RWPE1 (cell line): ENCODE results near the gene NPAS2.

ENCODE experiments used
- CTCF ChIA-PET: fragments of 350-600 bp; sonication (Branson Sonifier 250); formaldehyde crosslinking; extraction: SDS; loops from one replicate; lab custom pipeline; 2021; lab: Yijun Ruan, JAX
- POLR2A ChIA-PET: fragments of 400-600 bp; formaldehyde crosslinking; extraction: SDS; loops from one replicate; lab custom pipeline; 2020; ENCODE audit warnings: antibody characterized with exemption; ENCODE audit not compliant: low non-redundant PET; lab: Yijun Ruan, JAX
- DNase-seq: peaks from one replicate; pipeline ENCODE4 v3.0.0; 2012; ENCODE audit warnings: low spot score
- H3K27ac ChIP-seq: fragments of 450-650 bp; 2 replicates; pipeline ENCODE4 v1.5.1; 2017
- CTCF ChIP-seq: fragments of 450-650 bp; conservative IDR thresholded peaks from 2 replicates; pipeline ENCODE4 v1.5.1; 2017; ENCODE audit warnings: low read depth, mild to moderate bottlenecking

NPAS2 gene

GRCh38 chr2:100801402-100801801 lies 18.5 kb upstream of the NPAS2 start:
- no peak for TF ChIP-seq CTCF
- H3K27ac ChIP-seq: peak overlapping the region; percentile 60; the same call in 1 of the 2 replicates
- POLR2A ChIA-PET: no interaction called here
- CTCF ChIA-PET: interaction anchor here (0.6 kb wide), 1 partner anchor 181 kb away, joined by 3 read pairs; no protein-coding TSS in a partner anchor
- DNase-seq: no peak

GRCh38 chr2:100802066-100802465 lies 17.9 kb upstream of the NPAS2 start:
- ChIA-PET POLR2A (no interaction called here), CTCF (interaction anchor here (0.6 kb wide), 1 partner anchor 182 kb away, joined by 3 read pairs; no protein-coding TSS in a partner anchor)
- no peak overlapping the region; the same call in 1 of the 2 replicates for H3K27ac ChIP-seq
- TF ChIP-seq CTCF: no peak
- no peak for DNase-seq

GRCh38 chr2:100803334-100803733 lies 16.6 kb upstream of the NPAS2 start:
- POLR2A ChIA-PET: no interaction called here

GRCh38 chr2:100806550-100806949 lies 13.4 kb upstream of the NPAS2 start:
- ChIA-PET POLR2A (no interaction called here), CTCF (no interaction called here)
- DNase-seq: no peak
- no peak overlapping the region for H3K27ac ChIP-seq
- TF ChIP-seq CTCF: no peak

More at GRCh38 chr2:100803334-100803733, 16.6 kb upstream of the NPAS2 start:
- DNase-seq: no peak
- no peak overlapping the region for H3K27ac ChIP-seq
- no peak for TF ChIP-seq CTCF
- CTCF ChIA-PET: no interaction called here

- TF ChIP-seq CTCF: no peak
- DNase-seq: no peak
- H3K27ac ChIP-seq: no peak overlapping the region
- ChIA-PET CTCF (interaction anchor here (0.6 to 0.9 kb wide), 3 partner anchors 11 to 1639 kb away, joined by 3 to 4 read pairs (median 3); no protein-coding TSS in a partner anchor), POLR2A (no interaction called here)
These were observed 12.2 kb upstream of the NPAS2 start for GRCh38 chr2:100807707-100808106.

- no peak for DNase-seq
- CTCF ChIA-PET: interaction anchor here (0.7 to 0.9 kb wide), 2 partner anchors 10 to 54 kb away, joined by 3 read pairs; no protein-coding TSS in a partner anchor
- H3K27ac ChIP-seq: no peak overlapping the region
- POLR2A ChIA-PET: no interaction called here
- no peak for TF ChIP-seq CTCF
These were observed 11.4 kb upstream of the NPAS2 start for GRCh38 chr2:100808582-100808981.
